NCI-H187 (cell line): ENCODE results near the gene MT1B.

Experiments
- DNase-seq, 2 experiments: peaks; one replicate each; lab custom pipeline; 2025; lab: John Stamatoyannopoulos, UW

MT1B gene

GRCh38 chr16:56651586-56651985 lies at the start of gene MT1B:
MT1B (plus strand) TSS chr16:56651886; CDS start chr16:56651954, 68 bp downstream.
- DNase-seq = no peak

- no peak for DNase-seq
Observed at GRCh38 chr16:56603589-56603988, 48.1 kb upstream of the MT1B start.

- DNase-seq = no peak
Observed at GRCh38 chr16:56604966-56605365, 46.7 kb upstream of the MT1B start.

- DNase-seq = no peak
Observed at GRCh38 chr16:56605475-56605874, 46.2 kb upstream of the MT1B start.

- no peak for DNase-seq
Observed at GRCh38 chr16:56606071-56606475, 45.6 kb upstream of the MT1B start.

GRCh38 chr16:56606476-56607108 lies 45.1 kb upstream of the MT1B start:
- DNase-seq = no peak

- no peak for DNase-seq
Observed at GRCh38 chr16:56607109-56607618, 44.5 kb upstream of the MT1B start.

- no peak for DNase-seq
Observed at GRCh38 chr16:56607675-56608042, 44.0 kb upstream of the MT1B start.

- peak; percentile 59 to 76 for DNase-seq
Observed at GRCh38 chr16:56608043-56608875, 43.4 kb upstream of the MT1B start, which contains the start of gene MT2A. MT2A (plus strand) TSS chr16:56608584; CDS start chr16:56608656, 72 bp downstream.

GRCh38 chr16:56608876-56609462 lies 42.7 kb upstream of the MT1B start:
- peak in 1 of 2 experiments; percentile 16 for DNase-seq

GRCh38 chr16:56609463-56609921 lies 42.2 kb upstream of the MT1B start:
- peak in 1 of 2 experiments; percentile 6 for DNase-seq

GRCh38 chr16:56610017-56610608 lies 41.6 kb upstream of the MT1B start:
- no peak for DNase-seq

GRCh38 chr16:56610609-56611111 lies 41.0 kb upstream of the MT1B start:
- no peak for DNase-seq

- DNase-seq = no peak
Observed at GRCh38 chr16:56611281-56611833, 40.3 kb upstream of the MT1B start.

- no peak for DNase-seq
Observed at GRCh38 chr16:56613706-56614105, 38.0 kb upstream of the MT1B start.

GRCh38 chr16:56614549-56614991 lies 37.1 kb upstream of the MT1B start:
- no peak for DNase-seq

- DNase-seq = no peak
Observed at GRCh38 chr16:56615353-56615752, 36.3 kb upstream of the MT1B start.

GRCh38 chr16:56616608-56617211 lies 35.0 kb upstream of the MT1B start:
- DNase-seq = no peak

GRCh38 chr16:56617212-56618085 lies 34.2 kb upstream of the MT1B start:
- DNase-seq = no peak

GRCh38 chr16:56618138-56618537 lies 33.5 kb upstream of the MT1B start:
- DNase-seq = no peak
